GM12892 (cell line): ENCODE results near the gene C1R.

ENCODE experiments used
- POLR2A ChIP-seq: IDR thresholded peaks from 2 replicates; pipeline ENCODE4 v1.6.1; 2011; ENCODE audit warnings: low read depth, low read length, control low read depth
- POLR2AphosphoS5 ChIP-seq: IDR thresholded peaks from 2 replicates; pipeline ENCODE4 v1.6.1; 2011; ENCODE audit warnings: low read depth, low read length, control low read depth
- TAF1 ChIP-seq: IDR thresholded peaks from 2 replicates; pipeline ENCODE4 v1.6.1; 2011; ENCODE audit warnings: low read depth, mild to moderate bottlenecking, control low read depth, low read length, borderline replicate concordance

- TF ChIP-seq POLR2AphosphoS5 = no peak
- TF ChIP-seq POLR2A = no peak
- no peak for TF ChIP-seq TAF1
Measured at GRCh38 chr12:7112041-7112440, 19.8 kb upstream of the C1R start.
